Astrocyte (in vitro differentiated cells and primary cell): Measurements from ENCODE around the gene CYP27A1. TPM values are rescaled to one million over a fixed set of nuclear protein-coding genes. Genes with fewer than 3 reads are reported as not detected.

Experiments
- DNase-seq: peaks from one replicate; pipeline ENCODE4 v3.0.0-alpha.2; 2010; ENCODE audit warnings: low read depth
- FAIRE-seq: peaks from 2 replicates; lab custom pipeline; 2011; peaks lifted over from hg19 to GRCh38; lab: Jason Lieb, UNC
- H2AFZ ChIP-seq: 2 replicates; pipeline ENCODE4 v1.6.0; 2012; ENCODE audit warnings: low read depth, low read length, inconsistent platforms
- H3K27ac ChIP-seq: 2 replicates; pipeline ENCODE4 v1.5.1; 2011; ENCODE audit warnings: low read depth, low read length, inconsistent platforms
- H3K27me3 ChIP-seq: 2 replicates; pipeline ENCODE4 v1.6.0; 2011; ENCODE audit warnings: low read length, inconsistent platforms; ENCODE audit not compliant: insufficient read depth
- H3K36me3 ChIP-seq: 2 replicates; pipeline ENCODE4 v1.5.1; 2011; ENCODE audit warnings: low read length, inconsistent platforms; ENCODE audit not compliant: insufficient read depth
- H3K4me1 ChIP-seq: 2 replicates; pipeline ENCODE4 v1.5.1; 2011; ENCODE audit warnings: low read length, inconsistent platforms; ENCODE audit not compliant: insufficient read depth
- H3K4me2 ChIP-seq: 2 replicates; pipeline ENCODE4 v1.6.0; 2012; ENCODE audit warnings: low read length, inconsistent platforms
- H3K4me3 ChIP-seq: 2 replicates; pipeline ENCODE4 v1.5.1; 2011; ENCODE audit warnings: low read depth, mild to moderate bottlenecking, low read length, inconsistent platforms; ENCODE audit not compliant: insufficient read depth
- H3K79me2 ChIP-seq: 2 replicates; pipeline ENCODE4 v1.6.0; 2012; ENCODE audit warnings: mild to moderate bottlenecking, low read length, inconsistent platforms; ENCODE audit not compliant: insufficient read depth
- H3K9ac ChIP-seq: 2 replicates; pipeline ENCODE4 v1.6.0; 2012; ENCODE audit warnings: mild to moderate bottlenecking, low read length, inconsistent platforms
- H3K9me3 ChIP-seq: 2 replicates; pipeline ENCODE4 v1.5.1; 2012; ENCODE audit warnings: low read depth, mild to moderate bottlenecking, low read length, inconsistent platforms; ENCODE audit not compliant: insufficient read depth
- H4K20me1 ChIP-seq: 2 replicates; pipeline ENCODE4 v1.6.0; 2012; ENCODE audit warnings: low read length, inconsistent platforms; ENCODE audit not compliant: insufficient read depth
- H3K27ac Mint-ChIP-seq: one replicate; pipeline ENCODE4 v1.8.0; 2021; ENCODE audit warnings: mild to moderate bottlenecking, mixed read lengths; ENCODE audit not compliant: unreplicated experiment
- H3K27me3 Mint-ChIP-seq: one replicate; pipeline ENCODE4 v1.8.0; 2021; ENCODE audit warnings: low read depth, mixed read lengths; ENCODE audit not compliant: unreplicated experiment
- H3K36me3 Mint-ChIP-seq: one replicate; pipeline ENCODE4 v1.8.0; 2021; ENCODE audit warnings: low read depth, mixed read lengths; ENCODE audit not compliant: unreplicated experiment
- H3K4me1 Mint-ChIP-seq: one replicate; pipeline ENCODE4 v1.8.0; 2021; ENCODE audit warnings: low read depth, mixed read lengths; ENCODE audit not compliant: unreplicated experiment
- H3K4me3 Mint-ChIP-seq: one replicate; pipeline ENCODE4 v1.8.0; 2021; ENCODE audit warnings: mild to moderate bottlenecking, moderate library complexity, mixed read lengths; ENCODE audit not compliant: unreplicated experiment
- H3K9me3 Mint-ChIP-seq: one replicate; pipeline ENCODE4 v1.8.0; 2021; ENCODE audit warnings: mild to moderate bottlenecking, mixed read lengths; ENCODE audit not compliant: unreplicated experiment
- CTCF ChIP-seq: IDR thresholded peaks from 2 replicates; pipeline ENCODE4 v1.5.1; 2011; ENCODE audit warnings: low read depth, mild to moderate bottlenecking, inconsistent platforms, low read length, moderate library complexity; ENCODE audit not compliant: insufficient read depth
- EZH2 ChIP-seq: IDR thresholded peaks from 2 replicates; pipeline ENCODE4 v1.6.1; 2012; ENCODE audit warnings: mild to moderate bottlenecking, low read length, inconsistent platforms; ENCODE audit not compliant: insufficient read depth
- total RNA-seq: library from RNA; stranded (reverse); gene quantifications from 2 replicates; pipeline ENCODE4 v1.2.1, GENCODE V29; 2021

Gene CYP27A1
- total RNA-seq, 1 donor from 2014 or later, result 3.9 TPM

- no peak overlapping the region for H3K4me2 ChIP-seq
Measured at GRCh38 chr2:218788529-218789255, 6.7 kb downstream of the CYP27A1 start.

DNA sequence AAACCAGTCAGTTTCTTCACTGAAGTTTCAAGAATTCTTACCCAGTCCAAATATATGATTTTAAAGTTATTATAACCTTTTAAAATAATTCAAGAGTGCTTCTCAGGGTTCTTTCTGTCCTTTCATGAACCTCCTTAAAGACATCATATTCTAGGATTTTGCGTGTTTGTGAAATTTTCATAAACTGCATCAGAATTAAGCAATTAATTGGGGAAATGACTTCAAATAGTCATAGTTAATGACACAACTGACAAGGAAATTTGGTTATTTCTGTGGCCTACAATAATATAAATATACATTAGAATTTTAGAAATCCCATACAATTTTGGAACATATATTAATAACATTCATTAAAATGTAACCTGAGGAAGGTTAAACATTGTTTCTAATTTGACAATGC lies 10.5 kb downstream of the CYP27A1 start:
- H3K4me3 Mint-ChIP-seq, result no peak overlapping the region
- no peak overlapping the region for H3K4me3 ChIP-seq
- peaks cover 2% of the 10 kb centered on the region for H3K27me3 ChIP-seq
- no peaks in the 10 kb centered on the region for H3K4me1 ChIP-seq
- no peak overlapping the region for H3K27ac Mint-ChIP-seq
- no peak overlapping the region for H3K4me2 ChIP-seq
- H3K4me1 Mint-ChIP-seq, result no peaks in the 10 kb centered on the region
- peaks cover 2% of the 10 kb centered on the region for H3K36me3 Mint-ChIP-seq
- H2AFZ ChIP-seq, result no peak overlapping the region
- no peaks in the 10 kb centered on the region for H3K79me2 ChIP-seq
- no peak overlapping the region for H3K9ac ChIP-seq
- FAIRE-seq (no peak), DNase-seq (no peak)
- TF ChIP-seq EZH2 (no peak), CTCF (no peak)
- peaks cover 4% of the 10 kb centered on the region for H3K9me3 Mint-ChIP-seq
- no peaks in the 10 kb centered on the region for H3K36me3 ChIP-seq
- H4K20me1 ChIP-seq, result no peaks in the 10 kb centered on the region
- no peaks in the 10 kb centered on the region for H3K9me3 ChIP-seq
- H3K27me3 Mint-ChIP-seq, result no peaks in the 10 kb centered on the region
- H3K27ac ChIP-seq, result no peak overlapping the region

More at GRCh38 chr2:218788529-218789255, 6.7 kb downstream of the CYP27A1 start:
- Histone ChIP-seq H3K4me1 (no peaks in the 10 kb centered on the region), H3K4me3 (no peak overlapping the region), H3K9me3 (no peaks in the 10 kb centered on the region), H4K20me1 (no peaks in the 10 kb centered on the region), H3K9ac (no peak overlapping the region), H3K27ac (no peak overlapping the region), H3K79me2 (no peaks in the 10 kb centered on the region), H3K27me3 (no peaks in the 10 kb centered on the region), H2AFZ (no peak overlapping the region), H3K36me3 (no peaks in the 10 kb centered on the region)
- DNase-seq (no peak), FAIRE-seq (no peak)
- Mint-ChIP-seq H3K36me3 (peaks cover 5% of the 10 kb centered on the region), H3K27ac (no peak overlapping the region), H3K9me3 (peaks cover 4% of the 10 kb centered on the region), H3K4me3 (no peak overlapping the region), H3K27me3 (peaks cover 5% of the 10 kb centered on the region), H3K4me1 (no peaks in the 10 kb centered on the region)
- TF ChIP-seq CTCF (no peak), EZH2 (no peak)

DNA sequence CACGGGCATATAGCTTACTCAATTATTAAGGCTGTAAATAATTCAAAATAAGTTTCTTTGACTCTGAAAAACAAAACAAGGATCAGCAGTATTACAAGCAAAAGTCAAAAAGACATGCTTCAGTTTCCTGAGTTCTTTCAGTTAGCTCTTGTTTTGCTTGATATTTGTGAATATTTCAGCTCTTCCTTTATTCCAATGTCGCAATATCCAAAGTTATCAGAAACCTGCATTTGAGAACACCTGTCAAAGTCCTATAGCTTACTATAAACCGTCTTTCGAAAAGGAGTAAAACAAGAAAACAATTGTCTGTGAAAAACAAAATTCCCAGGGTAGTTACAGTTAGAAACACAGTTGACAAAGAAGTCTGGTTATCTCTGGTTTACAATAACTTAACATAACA lies 14.7 kb downstream of the CYP27A1 start:
- Histone ChIP-seq H3K4me3 (no peak overlapping the region), H3K36me3 (no peaks in the 10 kb centered on the region), H3K9ac (no peak overlapping the region), H3K9me3 (no peaks in the 10 kb centered on the region), H3K79me2 (no peaks in the 10 kb centered on the region), H4K20me1 (no peaks in the 10 kb centered on the region), H2AFZ (no peak overlapping the region), H3K27ac (no peak overlapping the region), H3K4me1 (peaks cover 5% of the 10 kb centered on the region), H3K4me2 (no peak overlapping the region), H3K27me3 (peaks cover 8% of the 10 kb centered on the region)
- no peak for TF ChIP-seq CTCF
- no peak for TF ChIP-seq EZH2
- no peak overlapping the region for H3K27ac Mint-ChIP-seq
- no peaks in the 10 kb centered on the region for H3K4me1 Mint-ChIP-seq
- FAIRE-seq (no peak), DNase-seq (no peak)
- no peaks in the 10 kb centered on the region for H3K36me3 Mint-ChIP-seq
- H3K27me3 Mint-ChIP-seq, result no peaks in the 10 kb centered on the region
- no peak overlapping the region for H3K4me3 Mint-ChIP-seq
- H3K9me3 Mint-ChIP-seq, result no peaks in the 10 kb centered on the region
